GM19397 (cell line): ENCODE data around the gene TMEM129.

ENCODE experiments used
- ATAC-seq: cut with Tn5 transposase; IDR thresholded peaks from one replicate; pipeline ENCODE4 v1.9.1; 2021; ENCODE audit warnings: mild to moderate bottlenecking, moderate library complexity; ENCODE audit not compliant: unreplicated experiment

Gene TMEM129

DNA sequence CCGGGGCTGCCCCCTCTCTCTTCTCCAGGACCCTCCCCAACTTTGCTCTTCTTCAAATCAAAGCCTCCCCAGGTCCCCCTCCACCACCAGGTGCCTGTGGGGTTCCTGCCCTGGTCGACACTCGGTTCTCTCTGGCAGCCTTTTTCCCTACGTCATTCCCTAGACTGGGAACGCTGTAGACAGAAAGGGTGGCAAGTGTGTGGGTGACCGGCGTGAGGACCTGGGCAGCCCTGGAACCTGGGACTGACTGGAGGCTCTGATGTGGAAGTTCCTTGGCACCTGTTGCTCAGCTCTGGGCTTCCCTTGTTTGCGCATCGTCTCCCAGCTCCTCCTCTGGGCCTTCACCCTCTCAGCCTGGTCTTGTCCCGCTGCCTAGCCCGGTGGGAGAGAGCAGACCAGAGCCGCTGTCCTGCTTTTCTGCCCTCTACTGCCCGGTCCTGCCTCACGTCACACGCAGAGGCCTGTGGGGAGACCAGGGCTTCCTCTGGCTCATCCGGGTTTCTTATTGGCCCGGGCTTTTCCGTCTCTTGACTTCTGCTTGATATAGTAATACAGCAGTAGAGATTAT, 1.5 kb upstream of the TMEM129 start:
- ATAC-seq = no peak

GRCh38 chr4:1721666-1722550, 785 bp upstream of the TMEM129 start:
- ATAC-seq = no peak

GRCh38 chr4:1720163-1720983, 750 bp downstream of the TMEM129 start:
- peak; percentile 17 for ATAC-seq

- no peak for ATAC-seq
Measured at GRCh38 chr4:1718095-1718850, 2.9 kb downstream of the TMEM129 start.

GRCh38 chr4:1717129-1718094, 3.7 kb downstream of the TMEM129 start:
- no peak for ATAC-seq

DNA sequence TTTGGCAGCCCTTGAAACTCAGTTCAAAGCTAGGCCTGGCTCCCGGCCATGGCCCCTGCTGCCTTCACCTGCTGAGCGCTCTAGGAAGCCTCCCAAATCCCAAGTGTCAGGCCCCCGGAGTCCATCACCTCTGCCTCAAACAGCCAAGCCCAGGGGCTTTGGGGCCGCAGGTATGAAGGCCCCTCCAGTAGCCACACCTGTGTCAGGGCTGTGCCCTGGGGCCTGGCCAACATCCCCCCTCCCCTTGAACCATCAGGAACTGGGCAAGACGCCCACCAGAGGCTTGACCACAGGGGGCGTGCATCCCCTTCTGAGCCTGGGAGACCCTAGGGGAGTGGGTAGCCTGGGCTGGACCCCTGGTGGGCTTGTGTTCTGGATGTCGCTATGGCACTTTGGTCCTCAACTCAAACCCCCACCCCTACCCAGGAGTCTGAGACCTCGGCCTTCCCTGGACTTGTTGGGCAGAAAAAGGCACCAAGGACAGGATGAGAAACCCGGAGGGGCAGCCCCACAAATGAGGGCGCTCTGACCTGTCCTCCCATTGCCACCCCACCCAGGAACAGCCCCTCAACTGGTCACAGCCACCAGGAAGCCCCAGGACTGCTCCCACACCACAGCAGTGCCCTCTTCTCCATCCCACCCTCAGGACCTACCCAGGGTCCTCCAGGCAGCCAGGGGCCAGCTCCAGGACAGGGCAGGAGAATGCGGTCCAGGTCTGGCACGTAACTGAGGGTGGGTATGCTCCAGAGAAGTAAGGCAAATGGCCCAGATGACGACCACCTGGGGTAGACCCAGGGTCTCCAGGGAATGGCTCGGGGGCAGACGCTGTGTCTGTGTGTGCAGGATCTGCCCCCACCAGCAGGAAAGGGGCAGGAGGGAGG, 4.8 kb downstream of the TMEM129 start:
- no peak for ATAC-seq

- no peak for ATAC-seq
Measured at GRCh38 chr4:1715002-1715758, 5.9 kb downstream of the TMEM129 start.

GRCh38 chr4:1714303-1715001, 6.7 kb downstream of the TMEM129 start:
- ATAC-seq = no peak

- peak; percentile 7 for ATAC-seq
Measured at GRCh38 chr4:1713003-1713851, 7.9 kb downstream of the TMEM129 start.

- ATAC-seq = peak; percentile 79
Measured at GRCh38 chr4:1712216-1713002, 8.7 kb downstream of the TMEM129 start, which contains the start of gene SLBP. TSS of gene SLBP (minus strand) at chr4:1712319. CDS start at chr4:1712188, 131 bp downstream.

- ATAC-seq = peak; percentile 10
Measured at GRCh38 chr4:1711571-1712215, 9.4 kb downstream of the TMEM129 start.

DNA sequence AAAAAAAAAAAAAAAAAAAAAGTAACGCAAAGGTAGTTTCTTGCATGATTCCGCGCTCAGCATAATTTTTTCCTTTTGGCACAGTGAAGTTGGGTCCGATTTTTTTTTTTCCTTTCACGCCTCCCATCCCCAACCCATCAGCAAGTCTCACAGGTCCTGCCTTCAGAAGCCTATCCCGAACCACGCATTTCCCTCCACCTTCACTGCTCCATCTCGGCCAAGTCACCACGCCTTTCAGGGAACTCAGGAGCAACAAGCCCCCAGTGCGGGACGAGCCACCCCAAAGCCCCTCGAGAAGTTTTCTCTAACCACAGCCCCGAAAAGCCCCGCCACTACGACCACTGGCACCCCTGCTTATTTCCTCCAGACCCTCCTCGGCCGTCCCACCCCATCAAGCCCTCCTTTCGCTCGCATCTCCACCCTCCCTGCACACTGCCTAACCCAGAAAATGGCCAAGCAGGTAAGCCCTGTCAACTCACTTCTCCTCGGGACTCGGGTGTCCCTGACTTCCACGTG, 10.0 kb downstream of the TMEM129 start:
- no peak for ATAC-seq

- ATAC-seq = no peak
Measured at GRCh38 chr4:1708581-1708980, 12.5 kb downstream of the TMEM129 start.

- no peak for ATAC-seq
Measured at GRCh38 chr4:1706358-1706757, 14.8 kb downstream of the TMEM129 start.

DNA sequence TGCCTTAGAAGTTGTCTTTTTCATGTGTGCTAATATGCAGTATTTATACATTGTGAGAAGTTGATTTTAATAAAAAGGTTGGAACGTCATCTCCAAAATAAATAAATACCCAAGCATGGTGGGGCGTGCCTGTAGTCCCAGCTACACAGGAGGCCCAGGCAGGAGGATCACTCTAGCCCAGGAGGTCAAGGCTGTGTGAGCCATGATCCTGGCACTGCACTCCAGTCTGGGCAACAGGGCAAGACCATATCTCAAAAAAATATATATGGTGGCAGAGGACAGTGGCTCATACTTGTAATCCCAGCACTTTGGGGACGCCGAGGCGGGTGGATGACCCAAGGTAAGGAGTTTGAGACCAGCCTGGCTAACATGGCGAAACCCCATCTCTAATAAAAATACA, 15.4 kb downstream of the TMEM129 start:
- ATAC-seq = no peak
